NOMO-1 (cell line): Measurements from ENCODE around the gene CGGBP1.

Source experiments
- DNase-seq, 2 experiments: peaks; one replicate each; lab custom pipeline; 2025; ENCODE audit not compliant: unreplicated experiment in 2 of 2; lab: John Stamatoyannopoulos, UW

Gene CGGBP1, protein sequence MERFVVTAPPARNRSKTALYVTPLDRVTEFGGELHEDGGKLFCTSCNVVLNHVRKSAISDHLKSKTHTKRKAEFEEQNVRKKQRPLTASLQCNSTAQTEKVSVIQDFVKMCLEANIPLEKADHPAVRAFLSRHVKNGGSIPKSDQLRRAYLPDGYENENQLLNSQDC

DNA sequence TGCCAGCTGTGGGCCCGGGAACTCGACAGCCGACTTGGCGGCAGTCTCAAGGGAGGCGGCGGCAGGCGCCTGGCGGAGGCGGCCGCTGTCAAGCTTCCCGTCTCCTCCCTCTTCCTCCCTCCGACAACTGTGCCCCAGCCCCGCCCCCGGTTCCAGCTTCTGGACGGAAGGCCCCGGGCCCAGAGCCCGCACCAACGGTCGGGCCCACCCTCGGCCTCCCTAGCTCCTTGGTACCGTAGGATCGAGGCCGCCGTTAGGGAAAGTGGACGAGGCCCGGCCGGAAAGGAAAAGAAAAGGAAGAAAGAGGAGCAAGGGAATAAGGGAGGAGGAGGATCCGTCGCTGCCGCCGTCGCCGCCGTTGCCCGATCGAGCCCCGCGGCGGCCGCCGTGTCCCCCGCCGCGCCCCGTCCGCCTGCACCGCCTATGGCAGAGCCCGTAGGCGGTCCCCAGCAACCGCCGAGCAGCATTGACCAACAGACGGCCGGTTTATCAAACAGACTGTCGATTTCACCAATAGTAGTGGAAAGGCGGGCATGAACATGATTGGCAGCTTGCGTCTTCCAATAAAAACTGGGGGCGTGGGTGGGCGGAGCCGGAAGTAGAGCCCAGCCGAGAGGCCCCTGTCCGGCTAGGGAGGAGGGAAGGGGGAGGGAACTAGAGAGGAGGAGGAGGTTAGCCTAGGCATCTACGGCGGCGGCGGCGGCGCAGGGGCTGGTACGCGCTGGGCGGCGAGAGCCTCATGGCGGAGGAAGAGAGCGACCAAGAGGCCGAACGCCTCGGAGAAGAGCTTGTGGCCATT lies at the start of gene CGGBP1, which contains the start of gene ZNF654:
CGGBP1 (minus strand) TSS at position 425 of the 799 bp plus-strand sequence. CDS start 3,029 bp downstream, outside the sequence.
ZNF654 (plus strand) TSS at position 675 of the 799 bp plus-strand sequence; CDS start at position 740, 65 bp downstream.
- peak; percentile 98 to 99 for DNase-seq

DNA sequence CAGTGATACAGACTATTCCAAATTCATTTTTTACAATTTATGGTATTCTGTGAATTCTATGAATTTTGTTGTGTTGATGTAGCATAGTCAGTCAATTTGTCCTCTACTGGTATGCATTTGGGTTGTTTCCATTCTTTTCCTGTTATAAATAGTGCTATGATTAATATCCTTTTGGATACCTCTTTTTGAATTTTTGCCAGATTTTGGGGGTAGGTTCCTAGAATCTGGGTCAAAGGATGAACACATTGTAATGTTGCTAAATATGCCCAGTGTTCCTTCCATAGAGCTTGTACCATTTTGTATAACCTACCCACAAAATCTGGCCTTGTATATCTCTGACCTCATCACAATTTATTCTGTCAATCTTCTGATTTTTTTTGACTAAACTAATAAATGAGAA lies 46.5 kb upstream of the CGGBP1 start:
- no peak for DNase-seq

DNA sequence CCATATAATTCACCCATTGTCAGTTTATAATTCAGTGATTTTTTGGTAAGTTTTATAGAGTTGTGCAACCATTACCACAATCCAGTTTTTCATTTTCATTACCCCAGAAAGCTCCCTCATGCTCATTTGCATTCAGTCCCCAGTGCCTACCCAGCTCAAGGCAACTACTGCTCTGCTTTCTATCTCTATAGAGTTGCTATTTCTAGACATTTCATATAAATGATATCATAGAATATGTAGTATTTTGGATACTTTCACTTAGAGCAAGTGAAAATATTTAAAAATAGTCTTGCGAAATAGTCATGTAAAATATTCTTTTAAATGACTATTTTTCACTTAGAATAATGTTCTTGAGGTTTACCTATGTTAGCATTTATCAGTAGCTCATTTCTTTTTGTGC lies 42.3 kb upstream of the CGGBP1 start:
- no peak for DNase-seq

DNA sequence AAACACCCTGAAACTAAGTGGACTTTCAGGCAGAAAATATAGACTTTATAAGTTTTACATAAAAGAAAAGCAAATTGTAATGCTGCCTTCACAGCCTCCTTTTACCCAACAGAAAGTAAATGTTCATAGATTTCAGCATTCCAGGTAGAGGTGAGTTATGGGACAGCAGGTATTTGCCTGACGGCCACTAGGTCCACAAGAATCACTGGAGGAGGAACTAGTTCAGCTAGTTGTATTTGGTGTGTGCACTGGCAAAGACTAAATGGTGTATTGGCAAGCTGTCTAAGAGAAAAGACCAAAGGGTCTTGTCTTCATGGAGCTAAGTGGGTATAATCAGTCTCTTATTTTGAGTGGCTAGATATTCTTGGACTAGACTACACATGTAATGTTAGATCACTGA lies 34.5 kb upstream of the CGGBP1 start:
- no peak for DNase-seq

DNA sequence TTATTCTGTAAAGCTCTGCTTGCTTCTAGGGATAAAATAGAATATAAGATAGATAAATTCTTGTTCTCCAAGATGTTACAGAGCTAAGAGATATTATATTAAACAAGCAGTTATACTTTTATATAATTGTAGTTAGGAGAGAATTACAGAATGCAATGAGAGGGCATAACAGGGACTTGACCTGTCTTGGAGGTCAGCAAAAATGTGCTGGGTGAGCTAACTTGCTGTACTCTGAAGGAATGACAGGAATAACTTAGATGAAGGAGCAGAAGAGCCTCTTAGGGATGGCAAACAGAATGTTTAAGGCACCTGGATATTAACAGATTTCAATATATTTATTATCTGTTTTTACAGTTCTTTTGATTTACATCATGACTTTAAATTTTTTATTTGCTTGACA lies 33.5 kb upstream of the CGGBP1 start:
- DNase-seq, result no peak

DNA sequence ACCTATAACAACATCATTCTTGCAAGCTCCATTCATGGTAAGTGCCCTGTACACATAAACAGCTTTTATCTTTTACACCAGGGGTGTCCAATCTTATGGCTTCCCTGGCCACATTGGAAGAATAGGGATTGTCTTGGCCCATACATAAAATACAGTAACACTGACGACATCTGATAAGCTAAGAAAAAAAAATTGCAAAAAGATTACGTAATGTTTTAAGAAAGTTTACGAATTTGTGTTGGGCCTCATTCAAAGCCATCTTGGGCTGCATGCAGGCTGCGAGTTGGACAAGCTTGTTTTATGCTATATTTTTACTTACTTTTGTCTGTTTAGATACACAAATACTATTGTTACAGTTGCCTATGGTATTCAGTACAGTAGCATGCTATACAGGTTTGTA lies 31.9 kb upstream of the CGGBP1 start:
- DNase-seq, result no peak

DNA sequence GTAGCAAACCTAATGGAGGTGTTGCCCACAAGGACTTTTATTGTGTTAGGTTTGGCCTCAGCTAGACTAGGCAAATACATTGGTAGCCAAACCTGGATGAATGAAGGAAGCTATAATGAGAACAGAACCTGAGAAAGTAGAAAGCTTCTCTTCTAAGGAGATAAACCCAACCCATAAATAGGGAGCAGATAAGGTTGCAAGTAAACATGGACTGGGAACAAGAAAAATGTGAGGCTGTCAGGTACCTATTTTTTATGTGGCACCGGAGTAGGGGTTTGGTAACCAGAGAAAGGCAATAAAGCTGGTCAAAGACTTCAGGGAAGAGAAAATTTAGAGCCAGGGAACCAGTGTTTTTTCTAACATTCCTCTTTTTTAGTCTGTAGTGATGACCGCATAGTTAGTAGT lies 25.3 kb upstream of the CGGBP1 start:
- DNase-seq, result no peak

DNA sequence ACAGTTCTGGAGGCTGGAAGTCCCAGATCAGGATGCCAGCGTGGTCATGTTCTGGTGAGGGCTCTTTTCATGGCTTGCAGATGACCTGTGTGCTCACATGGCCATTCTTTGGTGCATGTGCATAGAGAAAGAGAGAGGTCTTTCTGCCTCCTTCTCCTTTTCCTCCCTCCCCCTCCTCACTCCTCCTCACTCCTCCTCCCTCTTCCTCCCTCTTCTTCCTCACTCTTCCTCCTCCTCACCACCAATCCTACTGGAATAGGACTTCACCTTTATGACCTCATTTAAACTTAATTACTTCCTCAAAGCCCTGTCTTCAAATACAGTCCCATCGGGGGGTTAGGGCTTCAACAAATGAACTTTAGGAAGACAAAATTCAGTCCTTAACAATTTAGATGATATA lies 24.0 kb upstream of the CGGBP1 start:
- no peak for DNase-seq

DNA sequence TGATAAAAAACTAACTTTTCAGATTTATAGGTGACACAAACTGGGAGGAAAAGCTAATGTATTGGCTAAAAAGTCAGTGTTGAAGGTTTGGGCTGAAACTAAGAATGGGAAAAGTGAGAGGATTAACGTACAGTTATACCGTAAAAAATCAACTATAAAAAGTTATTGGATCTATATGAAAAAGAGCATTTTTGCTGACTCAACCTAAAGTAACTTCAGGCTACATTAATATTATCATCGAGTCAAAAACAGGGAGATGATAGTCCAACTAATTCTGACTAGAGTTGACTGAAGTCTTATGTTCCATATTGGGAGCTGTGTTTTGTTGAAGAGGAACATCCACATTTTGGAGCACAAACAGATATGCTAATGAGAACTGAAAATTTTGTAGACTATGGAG lies 20.1 kb upstream of the CGGBP1 start:
- DNase-seq, result no peak

DNA sequence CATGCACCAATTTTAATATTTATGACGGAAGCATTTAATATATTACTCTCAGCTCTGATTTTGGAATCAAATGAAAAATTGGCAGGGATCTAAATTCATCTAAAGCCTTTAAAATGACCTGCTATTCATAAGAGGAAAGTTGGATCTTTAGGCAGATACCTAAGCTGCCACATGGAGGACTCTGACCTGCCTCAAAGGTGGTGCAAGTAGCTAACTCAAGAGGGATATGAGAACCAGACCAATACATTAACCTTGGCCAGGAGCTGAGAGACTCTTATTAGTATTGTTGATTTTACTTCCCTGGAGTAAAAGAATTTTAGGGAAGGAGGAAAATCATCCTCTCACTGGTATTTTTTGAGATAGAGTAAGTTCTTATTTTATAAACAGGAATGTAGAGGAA lies 17.9 kb upstream of the CGGBP1 start:
- no peak for DNase-seq

DNA sequence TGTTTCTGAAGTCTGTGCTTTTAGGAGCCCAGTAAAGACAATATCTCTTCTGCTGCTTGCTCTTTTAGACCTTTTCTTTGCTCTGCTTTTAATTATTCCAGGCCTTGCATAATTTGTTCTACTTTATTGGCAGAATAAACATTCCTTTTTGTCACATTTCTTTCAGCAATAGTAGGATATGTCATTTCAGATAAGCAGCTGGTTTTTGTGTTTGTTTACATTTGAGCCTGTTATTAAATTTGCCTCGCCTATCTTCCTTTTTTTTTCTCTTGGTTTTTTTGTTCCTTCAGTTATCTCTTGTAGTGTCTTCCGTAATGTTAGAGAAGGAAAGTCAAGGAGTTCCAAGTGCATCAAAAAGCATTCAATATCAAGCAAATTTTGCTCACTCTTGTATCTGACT lies 16.7 kb upstream of the CGGBP1 start:
- no peak for DNase-seq

DNA sequence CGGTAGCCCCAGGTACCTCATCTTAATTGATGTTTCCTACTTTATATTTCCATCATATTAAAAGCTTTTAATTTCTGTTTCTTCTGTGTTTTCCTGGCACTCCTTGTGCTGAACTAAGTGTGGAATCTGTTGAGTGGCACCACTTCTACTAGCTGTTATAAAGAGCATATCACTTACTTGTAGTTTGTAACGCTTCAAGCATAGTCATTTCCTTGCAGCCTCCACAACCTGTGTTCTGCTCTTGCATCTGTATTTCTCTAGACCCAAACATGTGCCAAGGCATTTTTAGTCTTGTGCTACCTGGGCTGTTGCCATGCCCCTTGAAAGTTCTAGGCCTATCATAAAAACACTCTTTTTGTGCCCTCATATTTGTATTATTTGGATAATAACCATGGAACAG lies 16.3 kb upstream of the CGGBP1 start:
- DNase-seq, result no peak

DNA sequence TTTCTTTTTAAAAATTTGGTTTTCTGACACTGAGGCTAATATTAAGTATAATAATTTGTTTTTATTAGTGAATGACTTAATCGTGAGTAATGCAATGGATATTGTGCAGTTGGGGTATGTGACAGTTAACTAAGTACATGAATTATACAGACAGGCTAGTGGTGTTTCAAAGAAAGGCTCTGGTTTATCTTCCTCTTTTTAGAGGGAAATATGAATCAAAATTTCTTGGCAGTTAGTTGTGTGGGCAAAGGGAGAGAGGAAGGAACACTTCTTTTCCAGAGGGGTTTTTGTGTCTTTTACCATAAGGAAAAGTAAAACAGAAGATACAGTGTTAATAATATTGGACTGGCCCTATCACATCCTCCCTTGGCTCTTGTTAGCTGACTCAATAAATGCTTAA lies 2.9 kb upstream of the CGGBP1 start:
- peak; percentile 40 to 73 for DNase-seq

DNA sequence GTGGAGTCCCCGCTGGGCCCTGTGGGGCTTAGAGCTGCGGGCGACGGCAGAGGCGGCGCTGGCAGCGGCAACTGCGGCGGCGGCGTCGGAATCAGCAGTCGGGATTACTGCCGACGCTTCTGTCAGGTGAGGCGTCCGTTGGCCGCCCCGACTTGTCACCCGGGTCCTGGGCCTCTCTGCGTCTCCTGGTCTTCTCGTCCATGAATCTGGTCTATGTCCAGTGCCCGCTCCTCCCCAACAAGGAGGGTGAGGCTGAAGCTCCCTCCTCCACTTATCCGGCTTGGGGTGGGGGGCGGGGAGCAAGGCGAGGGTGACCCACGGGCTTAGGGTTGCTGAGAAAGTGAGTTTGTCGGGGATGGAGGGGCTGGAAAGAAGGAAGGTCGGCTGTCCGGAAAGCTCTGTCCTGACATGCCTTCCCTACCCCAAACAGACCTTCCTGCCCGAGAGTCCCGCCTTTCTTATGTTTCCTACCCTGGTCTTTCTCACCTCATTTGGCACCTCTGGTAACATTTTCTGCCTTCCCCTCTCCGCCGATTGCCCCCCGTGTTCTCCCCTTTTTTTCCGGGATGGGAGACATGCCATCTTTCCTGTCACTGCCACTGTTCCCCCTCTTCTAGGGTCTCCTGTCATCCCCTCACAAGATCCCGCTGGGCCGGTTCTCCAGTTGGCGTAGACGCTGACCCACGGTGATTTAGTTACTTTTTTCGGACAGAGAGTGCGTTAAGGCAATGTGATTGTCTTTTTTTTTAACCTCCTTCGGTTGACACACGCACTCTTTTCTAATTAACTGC lies 770 bp upstream of the CGGBP1 start:
- DNase-seq, result no peak

DNA sequence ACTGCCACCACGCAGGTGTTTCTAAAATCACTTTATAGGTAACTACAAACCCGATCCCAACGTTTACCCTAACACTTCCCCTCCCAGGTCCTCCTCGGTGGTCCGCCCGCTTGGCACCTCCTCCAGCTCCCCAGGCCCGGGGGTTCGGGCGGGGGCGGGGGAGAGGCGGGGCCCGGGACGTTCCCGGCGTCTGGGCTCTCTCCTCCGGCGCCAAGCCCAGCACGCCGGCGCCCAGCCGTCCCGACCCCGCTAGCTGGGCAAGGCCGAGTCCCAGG lies 562 bp downstream of the CGGBP1 start:
- peak in 1 of 2 experiments; percentile 35 for DNase-seq

DNA sequence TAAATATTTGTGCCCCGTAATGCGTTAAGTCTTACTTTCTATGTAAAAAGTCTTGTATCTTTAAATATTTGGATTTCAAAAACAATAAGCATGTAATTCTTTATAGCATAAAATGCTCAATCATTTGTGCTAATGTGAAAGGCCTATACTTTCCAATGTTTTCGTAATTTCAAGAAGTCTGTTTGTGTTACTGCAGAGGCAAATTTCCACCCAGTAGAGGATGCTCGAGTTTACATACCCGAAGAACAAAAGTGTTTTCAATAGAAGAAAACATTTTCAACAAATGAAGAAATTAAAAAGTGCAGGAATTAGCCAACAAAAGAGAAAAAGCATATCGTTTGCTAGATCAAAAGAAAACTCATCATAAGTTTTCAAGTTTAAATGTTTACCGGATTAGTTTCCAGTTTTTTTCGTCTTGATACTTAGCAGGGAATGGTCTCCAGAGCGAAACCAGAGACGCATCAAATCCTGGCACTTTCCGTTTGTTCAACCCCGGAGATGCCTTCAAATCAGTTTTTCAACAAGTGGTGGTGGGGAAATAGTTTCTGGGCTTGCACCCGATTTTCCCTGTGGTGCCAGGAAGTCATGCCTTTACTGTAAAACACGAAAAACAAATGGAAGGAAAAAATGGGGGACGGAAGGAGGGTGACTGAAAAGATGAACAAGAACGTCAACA lies 1.0 kb downstream of the CGGBP1 start:
- no peak for DNase-seq

DNA sequence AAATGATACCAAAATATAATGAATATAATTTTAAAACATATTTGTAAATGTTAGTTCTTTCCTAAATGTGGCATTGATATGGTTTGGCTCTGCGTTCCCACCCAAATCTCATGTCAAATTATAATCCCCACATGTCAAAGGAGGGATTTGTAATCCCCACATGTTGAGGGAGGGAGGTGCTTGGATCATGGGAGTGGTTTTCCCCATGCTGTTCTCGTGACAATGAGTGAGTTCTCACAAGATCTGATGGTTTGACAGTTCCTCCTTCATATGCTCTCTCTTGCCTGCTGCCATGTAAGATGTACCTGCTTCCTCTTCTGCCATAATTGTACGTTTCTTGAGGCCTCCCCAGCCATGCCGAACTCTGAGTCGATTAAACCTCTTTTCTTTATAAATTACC lies 12.0 kb downstream of the CGGBP1 start:
- no peak for DNase-seq

DNA sequence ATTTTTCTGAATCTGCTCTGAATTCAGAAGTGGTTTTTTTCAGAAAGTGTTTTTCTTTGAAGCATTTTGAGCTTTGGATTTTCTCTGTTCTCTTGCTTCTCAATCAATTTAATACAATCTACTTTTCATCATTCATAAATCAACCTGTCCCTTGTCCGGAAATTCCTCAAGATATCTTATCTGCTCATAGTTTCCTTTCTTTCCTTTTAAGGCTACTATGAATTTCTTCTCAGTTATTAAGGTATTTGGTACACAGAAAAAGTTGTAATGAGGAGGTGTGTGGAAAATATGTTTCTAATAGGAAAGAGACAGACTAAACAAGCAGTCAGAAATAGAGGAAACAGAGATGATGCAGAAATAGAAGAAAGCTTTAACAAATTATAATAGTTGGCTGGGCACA lies 14.4 kb downstream of the CGGBP1 start:
- no peak for DNase-seq

DNA sequence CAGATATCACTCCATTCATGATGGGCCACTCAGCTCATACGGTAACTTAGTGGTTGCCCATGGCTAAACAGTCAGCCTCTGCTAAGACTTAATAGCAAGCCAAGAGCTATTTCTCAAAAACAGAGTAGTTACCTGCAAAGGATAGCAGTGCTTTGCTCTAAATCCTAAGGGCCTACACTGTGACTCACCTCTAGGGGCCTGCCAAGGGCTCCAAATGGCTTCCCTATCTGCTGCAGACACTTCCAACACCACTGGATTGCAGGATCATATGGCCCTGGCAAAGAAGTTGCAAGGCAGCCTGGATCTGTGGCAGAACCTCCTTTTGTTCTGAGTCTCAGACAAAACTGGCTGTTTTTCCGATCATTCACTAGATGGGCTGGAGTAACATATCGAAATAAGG lies 17.8 kb downstream of the CGGBP1 start:
- DNase-seq, result no peak

DNA sequence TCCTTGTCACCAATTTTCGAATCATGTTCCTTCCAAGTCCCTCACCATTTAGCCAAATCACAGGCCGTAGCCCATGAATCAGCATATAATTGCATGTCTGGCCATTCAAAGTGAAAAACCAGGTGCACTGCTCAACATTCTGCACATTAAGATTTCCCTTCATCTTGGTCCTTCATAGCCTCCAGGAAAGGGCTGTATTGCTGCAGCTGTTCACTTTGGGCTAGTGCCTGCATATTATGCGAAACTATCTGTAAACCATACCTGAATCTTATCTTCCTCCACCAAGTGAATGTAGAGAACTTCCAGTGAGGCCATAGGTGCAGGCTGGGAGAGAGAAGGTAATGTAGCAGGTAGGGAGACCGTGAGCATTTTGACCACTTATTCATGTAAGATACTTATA lies 18.3 kb downstream of the CGGBP1 start:
- no peak for DNase-seq

DNA sequence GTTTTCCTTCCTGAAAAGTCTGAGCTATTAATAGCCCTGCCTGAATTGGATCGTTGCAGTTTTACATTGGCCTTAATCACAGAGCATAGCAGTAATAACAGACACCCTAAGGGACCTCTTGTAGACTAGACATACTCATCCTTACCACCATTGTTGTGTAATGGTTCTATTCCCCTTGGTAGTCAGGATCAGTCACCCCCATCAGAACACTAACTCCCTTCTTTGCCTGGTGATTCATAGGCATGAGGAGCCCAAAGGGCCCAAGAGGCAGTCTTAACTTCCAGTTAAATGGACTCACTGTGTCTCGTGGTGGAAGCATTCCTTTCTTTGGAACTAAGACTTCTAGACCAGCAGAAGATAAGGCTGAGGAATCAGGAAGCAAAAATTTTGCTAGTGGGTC lies 20.2 kb downstream of the CGGBP1 start:
- DNase-seq, result no peak
